GM21737 (cell line): ENCODE data around the gene PRRG2.
"Not testable (repeated sequence)": the region's sequence is repeated elsewhere in the genome, so short reads cannot be mapped to it uniquely, and the experiment has no call there.

Experiments used
- ATAC-seq: cut with Tn5 transposase; IDR thresholded peaks from one replicate; pipeline ENCODE4 v1.9.1; 2021; ENCODE audit warnings: mild to moderate bottlenecking, moderate library complexity; ENCODE audit not compliant: unreplicated experiment

PRRG2 gene

DNA sequence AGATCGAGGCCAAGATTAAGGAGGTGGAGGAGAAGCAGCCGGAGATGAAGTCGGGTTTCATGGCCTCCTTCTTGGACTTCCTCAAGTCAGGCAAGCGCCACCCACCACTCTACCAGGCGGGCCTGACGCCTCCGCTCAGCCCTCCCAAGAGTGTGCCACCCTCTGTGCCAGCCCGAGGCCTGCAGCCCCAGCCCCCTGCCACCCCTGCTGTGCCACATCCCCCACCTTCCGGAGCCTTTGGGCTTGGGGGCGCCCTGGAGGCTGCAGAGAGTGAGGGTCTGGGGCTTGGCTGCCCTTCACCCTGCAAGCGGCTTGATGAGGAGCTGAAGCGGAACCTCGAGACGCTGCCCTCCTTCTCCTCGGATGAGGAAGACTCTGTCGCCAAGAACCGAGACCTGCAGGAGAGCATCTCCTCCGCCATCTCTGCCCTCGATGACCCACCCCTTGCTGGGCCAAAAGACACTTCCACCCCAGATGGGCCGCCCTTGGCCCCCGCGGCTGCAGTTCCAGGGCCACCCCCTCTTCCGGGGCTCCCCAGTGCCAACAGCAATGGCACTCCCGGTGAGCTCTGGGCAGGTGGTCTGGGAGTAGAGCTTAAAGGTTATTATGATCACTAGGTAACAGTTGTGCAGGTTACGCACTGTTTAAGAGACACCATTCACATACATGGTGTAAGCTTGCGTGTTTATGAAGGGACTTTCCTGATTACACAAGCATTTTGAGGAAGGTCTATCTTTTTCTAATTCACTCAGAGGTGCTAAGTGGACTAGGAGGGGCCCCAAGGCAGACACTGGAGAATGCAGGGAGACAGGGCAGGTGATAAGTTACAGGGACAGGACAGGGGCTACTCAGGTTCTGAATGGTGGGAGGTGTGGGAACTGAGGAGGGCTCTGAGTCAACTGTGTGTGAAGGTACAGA lies 18.5 kb downstream of the PRRG2 start:
- no peak for ATAC-seq

DNA sequence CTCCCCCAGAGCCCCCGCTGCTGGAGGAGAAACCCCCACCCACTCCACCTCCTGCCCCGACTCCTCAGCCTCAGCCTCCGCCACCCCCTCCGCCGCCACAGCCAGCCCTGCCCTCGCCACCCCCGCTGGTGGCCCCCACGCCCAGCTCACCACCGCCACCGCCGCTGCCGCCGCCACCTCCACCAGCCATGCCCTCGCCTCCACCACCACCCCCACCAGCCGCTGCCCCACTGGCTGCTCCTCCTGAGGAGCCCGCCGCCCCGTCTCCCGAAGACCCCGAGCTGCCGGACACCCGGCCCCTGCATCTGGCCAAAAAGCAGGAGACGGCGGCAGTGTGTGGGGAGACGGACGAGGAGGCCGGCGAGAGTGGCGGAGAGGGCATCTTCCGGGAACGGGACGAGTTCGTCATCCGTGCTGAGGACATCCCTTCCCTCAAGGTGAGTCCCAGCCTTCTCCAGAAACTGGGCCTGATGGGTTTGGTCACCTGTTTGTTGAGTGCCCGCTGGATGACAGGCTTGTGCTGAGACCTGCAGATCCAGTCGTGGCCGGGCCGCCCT lies 20.4 kb downstream of the PRRG2 start:
- ATAC-seq, result no peak

DNA sequence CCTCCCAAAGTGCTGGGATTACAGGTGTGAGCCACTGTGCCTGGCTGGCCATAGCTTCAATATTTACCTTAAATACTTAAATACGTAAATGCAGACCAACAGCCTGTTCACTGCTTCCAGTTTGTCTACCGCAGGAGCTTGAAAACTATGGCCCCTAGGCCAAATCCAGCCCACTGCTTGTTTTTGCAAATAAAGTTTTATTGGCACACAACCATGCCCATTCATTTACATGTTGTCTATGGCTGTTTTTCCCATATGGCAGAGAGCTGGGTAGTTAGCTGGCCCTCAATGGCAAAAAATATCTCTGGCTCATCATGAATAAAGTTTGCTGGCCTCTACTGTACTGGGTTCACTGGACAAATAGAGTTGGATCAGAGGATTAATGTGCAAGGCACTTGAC lies 21.7 kb downstream of the PRRG2 start:
- no peak for ATAC-seq

DNA sequence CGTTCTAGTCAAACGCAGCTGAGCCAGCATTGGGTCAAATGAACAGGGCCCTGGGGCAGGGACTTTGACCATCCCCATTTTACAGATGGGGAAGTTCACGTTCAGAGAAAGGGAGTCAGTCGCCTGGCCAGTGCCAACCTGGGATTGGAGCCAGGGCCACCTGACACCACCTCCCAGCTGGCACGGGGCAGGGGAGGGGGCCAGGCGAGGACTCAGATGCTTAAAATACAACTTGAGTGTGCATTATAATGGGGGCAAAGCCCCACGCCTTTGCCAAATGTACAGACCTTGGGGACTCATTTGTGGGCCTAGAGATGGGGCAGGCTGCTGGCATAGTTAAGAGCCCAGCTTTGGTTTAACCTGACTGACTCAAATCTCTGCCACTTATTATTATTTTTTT lies 24.5 kb downstream of the PRRG2 start:
- no peak for ATAC-seq

DNA sequence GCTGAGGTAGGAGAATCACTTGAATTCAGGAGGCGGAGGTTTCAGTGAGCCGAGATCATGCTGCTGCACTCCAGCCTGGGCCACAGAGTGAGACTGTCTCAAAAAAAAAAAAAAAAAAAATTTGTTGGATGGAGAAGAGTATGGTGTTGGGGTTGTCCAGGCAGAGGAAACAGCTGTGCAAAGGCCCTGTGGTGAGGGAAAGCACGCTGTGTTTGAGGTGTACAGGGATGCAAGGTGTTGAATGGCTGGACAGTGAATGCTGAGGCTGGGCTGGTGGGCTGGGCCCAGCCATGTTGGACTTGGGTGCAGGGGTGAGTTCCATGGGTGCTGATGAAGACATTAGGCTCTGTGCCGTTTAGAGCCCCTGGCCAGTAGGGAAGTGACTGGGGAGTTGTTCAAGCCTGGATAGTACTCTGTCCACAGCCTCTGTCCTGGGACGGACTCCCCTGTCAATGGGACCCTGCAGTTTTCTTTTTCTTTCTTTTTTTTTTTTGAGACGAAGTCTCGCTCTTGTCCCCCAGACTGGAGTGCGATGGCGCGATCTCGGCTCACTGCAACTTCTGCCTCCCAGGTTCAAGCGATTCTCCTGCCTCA lies 28.5 kb downstream of the PRRG2 start:
- no peak for ATAC-seq

DNA sequence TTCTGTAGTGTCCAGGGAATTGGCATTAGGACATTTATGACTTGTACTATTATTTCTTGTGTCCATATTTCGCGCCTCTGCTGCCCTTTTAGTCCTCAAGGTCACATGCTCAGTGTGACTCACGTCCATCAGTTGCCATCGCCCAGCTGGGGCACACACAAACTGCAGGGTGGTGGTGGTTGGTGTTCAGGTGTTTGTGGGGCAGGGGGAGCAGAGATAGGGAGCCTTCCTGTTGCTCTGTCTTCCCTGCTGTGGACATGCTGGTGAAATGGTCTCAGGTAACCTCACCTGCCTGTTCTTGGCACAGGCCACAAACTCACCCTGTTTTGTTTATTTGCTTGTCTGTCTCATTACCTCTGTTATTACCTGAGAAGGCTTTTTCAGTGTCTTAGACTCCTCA lies 32.3 kb downstream of the PRRG2 start:
- ATAC-seq, result no peak

DNA sequence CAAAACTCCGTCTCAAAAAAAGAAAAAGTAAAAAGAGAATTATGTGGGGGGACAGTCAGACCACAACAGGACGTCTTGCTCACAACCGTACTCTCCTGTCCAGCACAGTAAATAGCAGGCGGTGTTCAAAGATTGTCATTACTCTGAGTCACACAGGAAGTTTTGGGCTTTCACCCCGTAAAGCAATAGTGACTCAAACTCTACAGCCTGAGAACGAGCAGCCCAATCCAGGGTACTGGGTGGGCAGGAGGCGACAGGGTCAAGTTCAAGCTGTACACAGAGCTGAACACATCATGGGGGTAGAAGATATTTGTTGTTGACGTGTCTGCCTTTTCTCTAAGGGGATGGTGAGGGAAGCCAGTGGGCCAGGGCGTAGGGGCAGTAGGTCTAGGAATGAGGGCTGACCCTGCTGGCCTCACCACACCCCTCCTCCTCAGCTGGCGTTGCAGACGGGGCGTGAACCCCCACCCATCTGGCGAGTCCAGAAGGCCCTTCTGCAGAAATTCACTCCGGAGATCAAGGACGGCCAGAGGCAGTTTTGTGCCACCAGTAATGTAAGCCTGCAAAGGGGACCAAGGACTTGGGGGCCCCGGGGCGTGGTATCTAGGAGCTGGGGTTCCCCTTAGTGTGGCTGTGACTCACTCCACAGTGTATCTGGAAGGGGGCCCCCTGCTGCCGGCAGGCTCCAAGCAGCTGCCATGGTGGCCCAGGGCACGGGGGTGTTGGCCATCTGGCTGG lies 33.1 kb downstream of the PRRG2 start:
- ATAC-seq, result no peak

DNA sequence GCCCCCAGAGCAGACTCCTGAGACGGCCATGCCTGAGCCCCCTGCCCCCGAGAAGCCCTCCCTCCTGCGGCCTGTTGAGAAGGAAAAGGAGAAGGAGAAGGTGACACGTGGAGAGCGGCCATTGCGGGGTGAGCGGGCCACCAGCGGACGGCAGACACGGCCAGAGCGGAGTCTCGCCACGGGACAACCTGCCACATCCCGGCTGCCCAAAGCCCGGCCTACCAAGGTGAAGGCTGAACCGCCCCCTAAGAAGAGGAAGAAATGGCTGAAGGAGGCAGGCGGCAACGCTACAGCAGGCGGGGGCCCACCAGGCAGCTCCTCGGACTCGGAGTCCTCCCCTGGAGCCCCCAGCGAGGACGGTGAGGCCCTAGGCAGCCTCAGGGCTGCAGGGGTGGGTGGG lies 34.7 kb downstream of the PRRG2 start:
- ATAC-seq, result no peak

DNA sequence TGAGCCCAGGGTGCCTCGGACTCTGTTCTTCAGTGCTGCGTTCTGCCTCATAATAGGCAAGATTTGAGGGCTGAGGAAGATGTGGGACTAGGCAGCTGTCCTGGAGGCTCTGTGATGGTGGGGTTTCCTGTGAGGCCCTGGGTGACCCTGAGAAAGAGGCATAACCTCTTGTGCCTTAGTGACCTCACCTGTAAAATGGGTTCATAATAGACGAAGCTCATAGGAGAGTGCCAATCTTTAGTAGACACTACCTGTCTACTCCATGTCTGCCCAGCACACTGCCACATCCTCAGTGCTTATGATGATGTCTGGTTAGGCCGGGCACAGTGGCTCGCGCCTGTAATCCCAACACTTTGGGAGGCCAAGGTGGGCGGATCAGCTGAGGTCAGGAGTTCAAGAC lies 35.4 kb downstream of the PRRG2 start:
- ATAC-seq, result no peak

DNA sequence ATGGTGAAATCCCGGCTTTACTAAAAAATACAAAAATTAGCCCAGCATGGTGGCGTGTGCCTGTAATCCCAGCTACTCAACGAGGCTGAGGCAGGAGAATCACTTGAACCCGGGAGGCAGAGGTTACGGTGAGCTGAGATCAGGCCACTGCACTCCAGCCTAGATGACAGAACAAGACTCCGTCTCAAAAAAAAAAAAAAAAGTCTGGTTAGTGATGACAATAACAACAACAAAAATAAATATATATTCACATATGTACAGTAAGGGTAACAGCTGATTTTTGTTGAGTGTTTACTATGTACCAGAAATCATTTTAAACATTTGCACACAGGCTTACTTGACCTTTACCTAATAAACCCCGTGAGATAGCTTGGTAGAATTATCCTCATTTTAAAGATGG lies 35.8 kb downstream of the PRRG2 start:
- no peak for ATAC-seq

DNA sequence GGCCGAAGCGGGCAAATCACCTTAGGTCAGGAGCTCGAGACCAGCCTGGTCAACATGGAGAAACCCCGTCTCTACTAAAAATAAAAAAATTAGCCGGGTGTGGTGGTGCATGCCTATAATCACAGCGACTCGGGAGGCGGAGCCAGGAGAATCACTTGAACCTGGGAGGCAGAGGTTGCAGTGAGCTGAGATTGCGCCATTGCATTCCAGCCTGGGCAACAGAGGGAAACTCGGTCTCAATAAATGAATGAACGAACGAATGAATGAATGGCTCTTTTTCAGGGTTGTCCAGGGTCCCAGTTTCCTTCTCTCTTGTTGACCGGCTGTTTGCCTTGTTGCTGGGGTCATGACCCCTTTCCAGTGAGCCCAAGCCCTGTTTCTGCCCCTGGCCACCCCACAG lies 36.7 kb downstream of the PRRG2 start:
- ATAC-seq, result not testable (repeated sequence)

DNA sequence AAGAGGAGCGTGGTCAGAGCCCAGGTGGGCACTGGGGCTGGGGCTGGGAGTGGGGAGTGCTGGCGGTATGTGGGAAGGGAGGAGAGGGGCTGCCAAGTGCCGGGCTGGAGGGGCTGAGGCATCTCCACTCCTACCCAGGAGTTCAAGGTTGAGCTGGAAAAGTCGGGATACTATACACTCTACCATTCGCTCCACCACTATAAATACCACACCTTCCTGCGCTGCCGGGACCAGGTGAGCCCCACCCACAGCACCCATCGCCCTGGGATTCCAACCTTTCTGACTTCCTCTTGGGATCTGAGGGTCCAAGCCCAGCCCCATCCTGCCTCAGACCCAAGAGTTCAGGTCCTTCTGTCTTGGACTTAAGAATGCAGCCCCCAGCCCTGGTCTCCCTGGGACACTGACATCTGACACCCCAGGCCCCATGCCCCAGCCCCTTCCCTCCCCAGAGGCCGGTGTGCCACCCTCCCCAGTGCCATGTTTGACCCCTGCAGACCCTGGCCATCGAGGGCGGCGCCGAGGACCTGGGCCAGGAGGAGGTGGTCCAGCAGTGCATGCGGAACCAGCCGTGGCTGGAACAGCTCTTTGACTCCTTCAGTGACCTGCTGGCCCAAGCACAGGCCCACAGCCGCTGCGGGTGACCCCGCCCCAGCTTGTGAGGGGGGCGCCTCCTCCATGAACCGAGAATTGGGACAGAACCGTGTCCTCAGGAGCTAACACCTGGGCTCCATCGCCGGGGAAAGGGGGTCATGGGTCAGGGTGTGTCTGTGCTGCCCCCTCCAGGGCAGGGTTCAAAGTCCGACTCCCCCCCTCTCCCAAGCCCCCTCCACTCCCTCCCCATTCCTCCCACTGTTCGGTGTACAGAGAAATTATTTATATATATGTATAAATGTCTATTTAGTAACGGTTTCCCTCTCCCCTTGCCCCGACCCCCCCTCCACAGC lies 44.1 kb downstream of the PRRG2 start:
- no peak for ATAC-seq

DNA sequence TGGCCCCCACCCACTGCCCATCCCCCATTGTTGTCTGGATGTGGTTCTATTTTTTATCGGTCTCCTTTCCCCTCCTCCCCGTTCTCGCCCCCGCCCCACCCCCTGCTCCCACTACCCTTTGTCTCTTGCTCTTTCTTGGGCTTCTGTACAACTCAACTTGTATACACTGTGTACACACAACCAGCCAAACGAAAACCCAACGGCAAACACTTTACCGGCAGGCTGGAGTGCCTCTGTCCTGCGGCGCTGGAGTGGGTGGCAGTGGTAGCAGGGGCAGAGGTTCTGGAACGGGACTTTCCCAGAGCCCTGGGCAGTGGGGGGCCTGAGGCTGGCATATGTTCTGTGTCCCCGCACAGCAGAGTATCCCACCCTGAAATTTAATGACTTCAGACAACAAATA lies 45.1 kb downstream of the PRRG2 start:
- no peak for ATAC-seq

DNA sequence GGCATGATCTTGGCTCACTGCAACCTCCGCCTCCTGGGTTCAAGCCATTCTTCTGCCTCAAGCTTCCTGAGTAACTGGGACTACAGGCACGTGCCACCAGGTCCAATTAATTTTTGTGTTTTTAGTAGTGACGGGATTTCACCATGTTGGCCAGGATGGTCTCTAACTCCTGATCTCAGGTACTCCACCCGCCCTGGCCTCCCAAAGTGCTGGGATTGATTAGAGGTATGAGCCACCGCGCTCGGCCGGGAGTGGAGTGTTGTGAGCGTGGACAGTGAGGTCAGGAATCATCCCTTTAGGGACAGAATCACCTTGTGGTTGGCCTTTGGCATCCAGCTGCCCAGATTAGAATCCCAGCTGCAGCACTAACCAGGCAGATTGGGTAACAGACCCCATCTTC lies 48.5 kb downstream of the PRRG2 start:
- ATAC-seq, result no peak

DNA sequence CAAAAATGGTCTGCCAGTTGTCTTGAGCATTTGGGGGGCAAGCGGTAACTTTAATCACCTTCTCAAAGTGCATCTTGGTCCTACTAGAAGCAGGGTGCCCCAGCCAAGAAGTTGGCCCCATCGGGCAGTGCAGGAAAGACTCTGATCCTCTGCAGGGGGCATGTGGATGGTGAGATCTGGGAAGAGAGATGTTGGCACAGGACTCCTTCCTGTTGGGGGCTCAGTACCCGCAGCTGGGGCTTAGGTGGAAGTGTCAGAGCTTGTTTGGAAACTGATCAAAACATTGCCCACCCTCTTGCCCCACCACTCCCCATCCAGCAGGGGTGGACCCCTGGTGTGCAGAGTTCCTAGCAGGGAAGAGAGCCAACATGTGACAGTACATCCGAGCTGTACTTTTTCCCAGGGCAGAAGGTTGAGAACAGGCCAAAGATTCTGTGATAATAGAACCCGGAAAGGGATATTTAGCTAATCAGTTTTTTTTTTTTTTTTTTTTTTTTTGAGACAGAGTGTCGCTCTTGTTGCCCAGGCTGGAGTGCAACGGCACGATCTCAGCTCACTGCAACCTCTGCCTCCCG lies 50.0 kb downstream of the PRRG2 start:
- ATAC-seq, result no peak

DNA sequence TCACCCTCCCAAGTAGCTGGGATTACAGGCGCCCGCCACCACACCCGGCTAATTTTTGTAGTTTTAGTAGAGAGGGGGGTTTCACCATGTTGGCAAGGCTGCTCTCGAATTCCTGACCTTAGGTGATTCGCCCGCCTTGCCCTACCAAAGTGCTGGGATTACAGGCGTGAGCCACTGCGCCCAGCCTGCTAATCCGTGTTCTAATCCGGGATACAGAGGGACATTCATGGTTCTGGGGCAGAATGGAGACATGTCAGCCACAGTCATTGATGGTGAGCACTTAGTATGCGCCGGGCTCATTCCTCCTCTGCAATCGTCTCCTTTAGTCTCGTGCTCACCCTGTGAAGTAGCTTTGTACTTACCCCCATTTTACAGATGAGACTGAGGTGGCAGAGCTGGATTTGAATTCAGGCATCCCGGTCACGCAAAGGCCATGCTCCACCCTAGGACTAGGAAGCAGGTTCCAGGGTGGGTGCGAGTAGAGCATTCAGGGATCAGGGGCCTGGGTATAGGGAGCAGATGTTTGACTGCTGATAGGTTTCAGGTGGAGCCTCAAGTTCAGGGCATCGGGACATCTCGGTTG lies 50.6 kb downstream of the PRRG2 start:
- no peak for ATAC-seq

DNA sequence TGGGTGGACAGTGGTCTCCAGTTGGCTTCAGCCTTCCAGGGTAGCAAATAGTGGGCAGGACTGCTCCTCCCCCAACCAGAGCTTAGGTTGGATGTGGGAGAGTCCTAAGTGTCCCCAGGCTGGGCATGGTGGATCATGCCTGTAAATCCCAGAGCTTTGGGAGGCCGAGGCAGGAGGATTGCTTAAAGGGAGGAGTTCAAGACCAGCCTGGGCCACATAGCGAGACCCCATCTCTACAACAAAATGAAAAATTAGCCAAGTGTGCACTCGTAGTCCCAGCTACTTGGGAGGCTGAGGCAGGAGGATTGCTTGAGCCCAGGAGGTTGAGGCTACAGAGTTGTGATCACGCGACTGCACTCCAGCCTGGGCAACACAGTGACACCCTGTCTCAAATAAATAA lies 51.5 kb downstream of the PRRG2 start:
- ATAC-seq, result no peak

DNA sequence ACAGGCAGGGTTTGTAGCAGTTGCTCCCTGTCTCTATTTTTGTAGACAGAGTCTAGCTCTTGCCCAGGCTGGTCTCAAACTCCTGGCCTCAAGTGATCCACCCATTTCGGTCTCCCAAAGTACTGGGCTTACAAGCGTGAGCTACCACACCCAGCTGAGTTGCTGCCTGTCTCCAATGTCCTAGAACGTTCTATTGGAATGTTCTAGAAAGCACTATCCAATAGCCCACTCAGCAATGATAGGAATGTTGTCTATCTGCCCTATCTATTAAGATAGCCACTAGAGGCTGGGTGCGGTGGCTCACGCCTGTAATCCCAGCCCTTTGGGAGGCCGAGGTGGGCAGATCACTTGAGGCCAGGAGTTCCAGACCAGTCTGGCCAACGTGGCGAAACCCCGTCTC lies 52.2 kb downstream of the PRRG2 start:
- not testable (repeated sequence) for ATAC-seq

DNA sequence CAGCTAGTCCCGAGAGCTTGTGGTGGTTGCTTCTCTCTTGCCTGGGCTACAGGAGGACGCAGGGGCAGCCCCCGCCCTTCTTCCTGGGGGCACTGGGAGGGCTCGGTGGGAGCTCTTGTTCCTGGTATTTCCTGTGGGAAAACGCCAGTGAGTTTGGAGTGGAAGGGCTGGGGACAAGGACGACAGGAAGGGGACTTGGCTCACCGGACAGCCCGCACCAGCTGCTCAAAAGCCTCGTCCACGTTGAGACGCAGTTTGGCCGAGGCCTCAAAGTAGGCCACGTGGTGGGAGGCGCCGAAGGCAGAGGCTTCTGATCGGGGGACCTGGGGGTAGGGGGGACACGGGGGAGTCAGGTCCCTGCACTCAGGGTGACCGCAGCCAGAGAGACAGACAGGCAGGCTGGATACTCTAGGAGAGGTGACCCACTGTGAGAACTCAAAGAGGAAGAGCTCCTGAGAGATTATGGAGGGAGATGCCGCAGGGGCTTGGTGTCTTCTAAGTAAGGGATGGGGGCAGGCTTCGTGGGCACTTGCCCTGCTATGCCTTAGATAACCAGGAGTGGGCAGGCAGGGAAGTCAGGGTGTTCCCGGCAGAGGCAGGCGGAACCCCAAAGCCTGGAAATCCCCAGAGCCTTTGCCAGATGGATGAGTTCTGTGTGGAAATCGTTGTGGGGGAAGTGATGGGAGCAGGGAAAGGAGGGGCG lies 54.6 kb downstream of the PRRG2 start:
- ATAC-seq, result no peak
